WTC11 (cell line): ENCODE measurements around the gene ITGA1. TPM values are rescaled to one million over a fixed set of nuclear protein-coding genes. Genes with fewer than 3 reads are reported as not detected.

Experiments used
- ATAC-seq: fragments of 200-7000 bp; cut with Tn5 transposase; 2 replicates; pipeline ENCODE4 v1.10.0; 2021; ENCODE audit warnings: mild to moderate bottlenecking, moderate library complexity
- CTCF ChIA-PET: fragments of 300-600 bp; sonication (Branson Sonifier 250); formaldehyde crosslinking; loops from one replicate; lab custom pipeline; 2021; ENCODE audit warnings: antibody characterized with exemption; lab: Charles Lee
- POLR2A ChIA-PET: fragments of 350-600 bp; sonication (Branson Sonifier 250); formaldehyde crosslinking; loops from one replicate; lab custom pipeline; 2021; ENCODE audit warnings: antibody characterized with exemption; lab: Charles Lee
- DNase-seq: peaks from one replicate; pipeline ENCODE4 v3.0.0; 2021; ENCODE audit warnings: low spot score
- H3K27ac Mint-ChIP-seq: 2 replicates; pipeline ENCODE4 v1.8.0; 2021; ENCODE audit warnings: mixed read lengths
- H3K27me3 Mint-ChIP-seq: 2 replicates; pipeline ENCODE4 v1.8.0; 2021; ENCODE audit warnings: low read depth, mild to moderate bottlenecking, moderate library complexity, mixed read lengths
- H3K36me3 Mint-ChIP-seq: 2 replicates; pipeline ENCODE4 v1.8.0; 2021; ENCODE audit warnings: mixed read lengths
- H3K4me1 Mint-ChIP-seq: 2 replicates; pipeline ENCODE4 v1.8.0; 2022; ENCODE audit warnings: mixed read lengths
- H3K4me3 Mint-ChIP-seq: 2 replicates; pipeline ENCODE4 v1.8.0; 2021; ENCODE audit warnings: mild to moderate bottlenecking, moderate library complexity, mixed read lengths
- H3K9me3 Mint-ChIP-seq: 2 replicates; pipeline ENCODE4 v1.8.0; 2021; ENCODE audit warnings: mixed read lengths
- ARID4B ChIP-seq: sonication (generic); formaldehyde crosslinking; IDR thresholded peaks from 2 replicates; pipeline ENCODE4 v1.8.0; 2023; ENCODE audit warnings: missing genetic modification reagents, mild to moderate bottlenecking, borderline replicate concordance
- ATF3 ChIP-seq: sonication (generic); formaldehyde crosslinking; conservative IDR thresholded peaks from 2 replicates; pipeline ENCODE4 v1.8.1; 2022; ENCODE audit warnings: mild to moderate bottlenecking, missing genetic modification reagents
- ATF6 ChIP-seq: sonication (generic); formaldehyde crosslinking; IDR thresholded peaks from 2 replicates; pipeline ENCODE4 v1.8.1; 2023; ENCODE audit warnings: mild to moderate bottlenecking, missing genetic modification reagents
- CBFB ChIP-seq: sonication (generic); formaldehyde crosslinking; IDR thresholded peaks from 2 replicates; pipeline ENCODE4 v1.8.1; 2022; ENCODE audit warnings: mild to moderate bottlenecking, low read depth, missing genetic modification reagents
- ELF4 ChIP-seq: sonication (generic); formaldehyde crosslinking; IDR thresholded peaks from 2 replicates; pipeline ENCODE4 v1.8.1; 2022; ENCODE audit warnings: low read depth, mild to moderate bottlenecking, moderate library complexity, missing genetic modification reagents
- FOXJ3 ChIP-seq: sonication (generic); formaldehyde crosslinking; IDR thresholded peaks from 2 replicates; pipeline ENCODE4 v1.9.0; 2021; ENCODE audit warnings: missing genetic modification reagents, mild to moderate bottlenecking, borderline replicate concordance
- FOXK1 ChIP-seq: sonication (generic); formaldehyde crosslinking; IDR thresholded peaks from 2 replicates; pipeline ENCODE4 v1.8.0; 2022; ENCODE audit warnings: mild to moderate bottlenecking, moderate library complexity, missing genetic modification reagents
- GTF2I ChIP-seq: fragments of 250-450 bp; sonication (Bioruptor Pico); conservative IDR thresholded peaks from 2 replicates; pipeline ENCODE4 v1.4.0; 2021; ENCODE audit warnings: mild to moderate bottlenecking
- JUN ChIP-seq: sonication (generic); formaldehyde crosslinking; IDR thresholded peaks from 2 replicates; pipeline ENCODE4 v1.8.0; 2023; ENCODE audit warnings: mild to moderate bottlenecking, missing genetic modification reagents
- MAX ChIP-seq: sonication (generic); formaldehyde crosslinking; IDR thresholded peaks from 2 replicates; pipeline ENCODE4 v1.8.0; 2022; ENCODE audit warnings: mild to moderate bottlenecking, missing genetic modification reagents
- MXD4 ChIP-seq: fragments of 250-450 bp; sonication (Bioruptor Pico); IDR thresholded peaks from 2 replicates; pipeline ENCODE4 v1.8.0; 2021; ENCODE audit warnings: mild to moderate bottlenecking, moderate library complexity, borderline replicate concordance
- NR1H2 ChIP-seq: sonication (generic); formaldehyde crosslinking; IDR thresholded peaks from 2 replicates; pipeline ENCODE4 v1.9.0; 2021; ENCODE audit warnings: mild to moderate bottlenecking, moderate library complexity, missing genetic modification reagents
- RELA ChIP-seq: sonication (generic); formaldehyde crosslinking; IDR thresholded peaks from 2 replicates; pipeline ENCODE4 v1.8.1; 2022; ENCODE audit warnings: missing genetic modification reagents, mild to moderate bottlenecking, borderline replicate concordance
- SMAD3 ChIP-seq: sonication (generic); formaldehyde crosslinking; IDR thresholded peaks from 2 replicates; pipeline ENCODE4 v1.8.0; 2022; ENCODE audit warnings: missing genetic modification reagents, mild to moderate bottlenecking, borderline replicate concordance
- SMAD4 ChIP-seq: sonication (generic); formaldehyde crosslinking; IDR thresholded peaks from 2 replicates; pipeline ENCODE4 v1.8.0; 2022; ENCODE audit warnings: mild to moderate bottlenecking, missing genetic modification reagents
- SOX15 ChIP-seq: fragments of 250-450 bp; sonication (Bioruptor Pico); IDR thresholded peaks from 2 replicates; pipeline ENCODE4 v1.9.0; 2021; ENCODE audit warnings: mild to moderate bottlenecking
- ZBTB43 ChIP-seq: sonication (generic); formaldehyde crosslinking; IDR thresholded peaks from 2 replicates; pipeline ENCODE4 v1.8.1; 2023; ENCODE audit warnings: mild to moderate bottlenecking, missing genetic modification reagents
- ZMAT4 ChIP-seq: fragments of 250-450 bp; sonication (Bioruptor Pico); IDR thresholded peaks from 2 replicates; pipeline ENCODE4 v1.9.0; 2021; ENCODE audit warnings: mild to moderate bottlenecking
- ZNF263 ChIP-seq: sonication (generic); formaldehyde crosslinking; IDR thresholded peaks from 2 replicates; pipeline ENCODE4 v1.8.1; 2022; ENCODE audit warnings: low read depth, mild to moderate bottlenecking, moderate library complexity, missing genetic modification reagents
- ZNF317 ChIP-seq: sonication (generic); formaldehyde crosslinking; IDR thresholded peaks from 2 replicates; pipeline ENCODE4 v1.8.1; 2023; ENCODE audit warnings: low read depth, mild to moderate bottlenecking, moderate library complexity, missing genetic modification reagents, borderline replicate concordance
- ZNF425 ChIP-seq: fragments of 250-450 bp; sonication (Bioruptor Pico); conservative IDR thresholded peaks from 2 replicates; pipeline ENCODE4 v1.9.0; 2021; ENCODE audit warnings: mild to moderate bottlenecking
- total RNA-seq: library from RNA; stranded (reverse); gene quantifications from 3 replicates; pipeline ENCODE4 v1.2.3, GENCODE V29; 2021

ITGA1 gene
- total RNA-seq, 1 experiment from 2014 or later: 6.5 TPM

- POLR2A ChIA-PET: no interaction called here
These were observed 96.7 kb downstream of the ITGA1 start for GRCh38 chr5:52884453-52884852.

GRCh38 chr5:52885614-52886013 lies 97.9 kb downstream of the ITGA1 start:
- H3K4me1 Mint-ChIP-seq: no peaks in the 10 kb centered on the region
- H3K9me3 Mint-ChIP-seq: no peaks in the 10 kb centered on the region
- no peak overlapping the region for H3K27ac Mint-ChIP-seq
- no peaks in the 10 kb centered on the region for H3K27me3 Mint-ChIP-seq
- POLR2A ChIA-PET: no interaction called here
- no peak overlapping the region for H3K4me3 Mint-ChIP-seq
- CTCF ChIA-PET: no interaction called here
- TF ChIP-seq JUN (CRISPR knock-in tag) (no peak), SMAD4 (CRISPR knock-in tag) (no peak), MAX (CRISPR knock-in tag) (no peak), ATF6 (no peak), ZNF263 (CRISPR knock-in tag) (no peak), FOXJ3 (no peak), MXD4 (CRISPR knock-in tag) (no peak), ATF3 (CRISPR knock-in tag) (no peak)
- no peaks in the 10 kb centered on the region for H3K36me3 Mint-ChIP-seq
- DNase-seq (no peak), ATAC-seq (no peak)

More at GRCh38 chr5:52884453-52884852, 96.7 kb downstream of the ITGA1 start:
- Mint-ChIP-seq H3K27ac (no peak overlapping the region), H3K27me3 (no peaks in the 10 kb centered on the region), H3K36me3 (no peaks in the 10 kb centered on the region), H3K4me3 (no peak overlapping the region), H3K9me3 (no peaks in the 10 kb centered on the region), H3K4me1 (no peaks in the 10 kb centered on the region)
- TF ChIP-seq SOX15: no peak
- no peak for TF ChIP-seq ELF4 (CRISPR knock-in tag)
- no peak for TF ChIP-seq CBFB
- no peak for TF ChIP-seq SMAD3 (CRISPR knock-in tag)
- TF ChIP-seq SMAD4 (CRISPR knock-in tag): no peak
- no peak for TF ChIP-seq ZMAT4 (CRISPR knock-in tag)
- CTCF ChIA-PET: interaction anchor here (1.1 kb wide), 1 partner anchor 31 kb away, joined by 3 read pairs; no protein-coding TSS in a partner anchor
- ATAC-seq (no peak), DNase-seq (no peak)

- ChIA-PET POLR2A (no interaction called here), CTCF (no interaction called here)
- no peak for DNase-seq
- Mint-ChIP-seq H3K9me3 (no peaks in the 10 kb centered on the region), H3K36me3 (no peaks in the 10 kb centered on the region), H3K27me3 (no peaks in the 10 kb centered on the region), H3K4me3 (no peak overlapping the region), H3K27ac (no peak overlapping the region), H3K4me1 (no peaks in the 10 kb centered on the region)
- ATAC-seq: no peak
- no peak for TF ChIP-seq ZNF263 (CRISPR knock-in tag)
- TF ChIP-seq FOXK1 (CRISPR knock-in tag): no peak
- no peak for TF ChIP-seq MAX (CRISPR knock-in tag)
- TF ChIP-seq NR1H2: no peak
- TF ChIP-seq ZNF425 (CRISPR knock-in tag): no peak
- TF ChIP-seq SMAD3 (CRISPR knock-in tag): no peak
- no peak for TF ChIP-seq GTF2I (CRISPR knock-in tag)
- no peak for TF ChIP-seq ARID4B (CRISPR knock-in tag)
- TF ChIP-seq RELA (CRISPR knock-in tag): no peak
- TF ChIP-seq ZNF317: no peak
- TF ChIP-seq ZBTB43 (CRISPR knock-in tag): no peak
- TF ChIP-seq JUN (CRISPR knock-in tag): no peak
- no peak for TF ChIP-seq FOXJ3
These were observed 98.5 kb downstream of the ITGA1 start for GRCh38 chr5:52886206-52886605.
